Calu3 (cell line): ENCODE results near the gene STK33. TPM values are rescaled to one million over a fixed set of nuclear protein-coding genes. Genes with fewer than 3 reads are reported as not detected.
"Not testable (repeated sequence)": the region's sequence is repeated elsewhere in the genome, so short reads cannot be mapped to it uniquely, and the experiment has no call there.

Experiments
- BruUV-seq: library from RNA; stranded (reverse); fragments of 400-500 nt; replicated peaks from 2 replicates; lab custom pipeline; 2021; lab: Mats Ljungman, UMichigan
- CTCF ChIA-PET: fragments of 300-600 bp; sonication (Branson Sonifier 250); formaldehyde crosslinking; loops from one replicate; lab custom pipeline; 2022; ENCODE audit warnings: antibody characterized with exemption; lab: Charles Lee
- DNase-seq: peaks from one replicate; pipeline ENCODE4 v3.0.0; 2022
- H3K27ac Mint-ChIP-seq: one replicate; pipeline ENCODE4 v1.8.0; 2022; ENCODE audit warnings: mixed read lengths; ENCODE audit not compliant: unreplicated experiment
- H3K27me3 Mint-ChIP-seq: one replicate; pipeline ENCODE4 v1.8.0; 2022; ENCODE audit warnings: mixed read lengths; ENCODE audit not compliant: unreplicated experiment
- H3K36me3 Mint-ChIP-seq: one replicate; pipeline ENCODE4 v1.8.0; 2022; ENCODE audit warnings: mild to moderate bottlenecking, moderate library complexity, mixed read lengths; ENCODE audit not compliant: insufficient read depth, unreplicated experiment
- H3K4me1 Mint-ChIP-seq: one replicate; pipeline ENCODE4 v1.8.0; 2022; ENCODE audit warnings: mild to moderate bottlenecking, low read depth, mixed read lengths; ENCODE audit not compliant: unreplicated experiment
- H3K4me3 Mint-ChIP-seq: one replicate; pipeline ENCODE4 v1.8.0; 2022; ENCODE audit warnings: mild to moderate bottlenecking, low read depth, moderate library complexity, mixed read lengths; ENCODE audit not compliant: unreplicated experiment
- H3K9me3 Mint-ChIP-seq: one replicate; pipeline ENCODE4 v1.8.0; 2022; ENCODE audit warnings: low read depth, mixed read lengths; ENCODE audit not compliant: unreplicated experiment
- intact Hi-C: fragments of 100-400 bp; cut with micrococcal nuclease; formaldehyde crosslinking; loops from one replicate; pipeline ENCODE4 v1.10.0; 2022; ENCODE audit not compliant: unreplicated experiment
- total RNA-seq: library from RNA; stranded (reverse); gene quantifications from 2 replicates; pipeline ENCODE4 v1.2.3, GENCODE V29; 2022
- TF ChIP-seq, protein P1 (sequence below): fragments of 200-600 bp; IDR thresholded peaks from one replicate; pipeline ENCODE4 v1.8.0; 2022; ENCODE audit warnings: antibody characterized with exemption; ENCODE audit not compliant: unreplicated experiment

Gene STK33
- total RNA-seq, 1 experiment from 2014 or later = 3.0 TPM

DNA sequence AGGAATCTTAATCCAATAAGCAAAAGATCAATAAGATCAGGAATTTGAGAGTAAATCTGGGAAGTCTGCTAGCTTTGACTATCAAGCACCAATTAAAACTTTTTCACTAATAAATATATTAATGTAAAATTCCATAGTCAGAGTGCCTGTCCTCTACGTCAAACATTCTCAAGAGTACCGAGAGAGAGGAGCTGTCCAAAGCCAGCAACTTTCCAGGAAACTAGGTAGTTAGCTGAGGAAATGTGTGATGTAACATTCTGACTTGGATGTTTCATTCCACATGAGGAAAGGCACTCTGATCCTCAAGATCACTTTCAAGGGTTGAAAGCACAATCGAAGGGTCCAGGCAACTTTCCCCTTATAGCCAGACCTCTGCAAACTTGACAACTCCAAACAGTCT, 113.2 kb downstream of the STK33 start:
- BruUV-seq = no TSS peak
- H3K4me3 Mint-ChIP-seq = no peak overlapping the region
- no peaks in the 10 kb centered on the region for H3K4me1 Mint-ChIP-seq
- H3K27me3 Mint-ChIP-seq = no peaks in the 10 kb centered on the region
- no peaks in the 10 kb centered on the region for H3K36me3 Mint-ChIP-seq
- CTCF ChIA-PET = no interaction called here
- intact Hi-C loops = no loop called here
- TF ChIP-seq, protein P1, sequence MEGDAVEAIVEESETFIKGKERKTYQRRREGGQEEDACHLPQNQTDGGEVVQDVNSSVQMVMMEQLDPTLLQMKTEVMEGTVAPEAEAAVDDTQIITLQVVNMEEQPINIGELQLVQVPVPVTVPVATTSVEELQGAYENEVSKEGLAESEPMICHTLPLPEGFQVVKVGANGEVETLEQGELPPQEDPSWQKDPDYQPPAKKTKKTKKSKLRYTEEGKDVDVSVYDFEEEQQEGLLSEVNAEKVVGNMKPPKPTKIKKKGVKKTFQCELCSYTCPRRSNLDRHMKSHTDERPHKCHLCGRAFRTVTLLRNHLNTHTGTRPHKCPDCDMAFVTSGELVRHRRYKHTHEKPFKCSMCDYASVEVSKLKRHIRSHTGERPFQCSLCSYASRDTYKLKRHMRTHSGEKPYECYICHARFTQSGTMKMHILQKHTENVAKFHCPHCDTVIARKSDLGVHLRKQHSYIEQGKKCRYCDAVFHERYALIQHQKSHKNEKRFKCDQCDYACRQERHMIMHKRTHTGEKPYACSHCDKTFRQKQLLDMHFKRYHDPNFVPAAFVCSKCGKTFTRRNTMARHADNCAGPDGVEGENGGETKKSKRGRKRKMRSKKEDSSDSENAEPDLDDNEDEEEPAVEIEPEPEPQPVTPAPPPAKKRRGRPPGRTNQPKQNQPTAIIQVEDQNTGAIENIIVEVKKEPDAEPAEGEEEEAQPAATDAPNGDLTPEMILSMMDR = no peak
- DNase-seq = no peak
- no peaks in the 10 kb centered on the region for H3K9me3 Mint-ChIP-seq
- H3K27ac Mint-ChIP-seq = no peak overlapping the region

DNA sequence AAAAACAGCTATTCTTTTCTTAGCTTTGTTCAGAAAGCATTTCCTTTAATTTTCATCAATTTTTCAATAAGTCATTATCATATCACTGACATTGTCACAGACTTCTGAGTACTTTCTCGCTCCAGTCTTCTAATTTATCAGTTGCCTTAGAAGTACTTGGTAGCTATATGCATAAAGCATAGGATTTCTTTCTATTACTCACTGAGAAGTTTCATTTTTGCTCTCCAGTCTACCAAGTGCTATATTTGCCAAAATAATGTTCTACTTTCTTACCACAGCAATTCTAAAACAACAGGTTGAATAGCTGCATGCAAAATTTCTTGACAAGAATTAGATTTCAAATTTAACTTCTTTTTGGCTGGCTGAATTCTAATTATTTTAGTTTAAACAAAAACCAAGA, 116.3 kb downstream of the STK33 start:
- CTCF ChIA-PET = interaction anchor here (0.6 kb wide), 1 partner anchor 88 kb away, joined by 4 read pairs; no protein-coding TSS in a partner anchor
- no peaks in the 10 kb centered on the region for H3K27me3 Mint-ChIP-seq
- TF ChIP-seq, protein P1 = no peak

DNA sequence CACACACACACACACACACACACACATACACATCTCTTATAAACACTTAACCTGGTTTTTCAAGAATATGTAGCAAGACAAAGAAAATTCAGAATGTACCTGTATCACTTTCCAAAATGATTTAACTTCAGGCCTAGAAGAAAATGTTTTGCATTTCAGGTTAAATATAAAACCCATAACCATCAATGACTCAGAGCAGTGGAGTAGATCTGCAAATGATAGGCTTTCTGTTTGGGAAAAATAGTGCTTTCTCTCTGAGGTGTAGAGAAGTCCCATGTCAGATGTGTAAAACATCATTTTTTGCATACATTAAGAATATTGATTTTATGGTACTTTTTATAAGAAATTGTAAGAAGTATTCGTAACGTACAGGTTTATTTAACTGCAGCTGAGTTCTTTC, 116.9 kb downstream of the STK33 start:
- intact Hi-C loops = no loop called here
- no peak overlapping the region for H3K4me3 Mint-ChIP-seq
- H3K4me1 Mint-ChIP-seq = no peaks in the 10 kb centered on the region
- H3K27me3 Mint-ChIP-seq = no peaks in the 10 kb centered on the region
- H3K36me3 Mint-ChIP-seq = no peaks in the 10 kb centered on the region
- no peak overlapping the region for H3K27ac Mint-ChIP-seq
- H3K9me3 Mint-ChIP-seq = no peaks in the 10 kb centered on the region
- TF ChIP-seq, protein P1 = no peak
- CTCF ChIA-PET = no interaction called here
- BruUV-seq = no TSS peak
- no peak for DNase-seq

More for the DNA sequence above, 116.3 kb downstream of the STK33 start:
- no peak overlapping the region for H3K4me3 Mint-ChIP-seq
- H3K9me3 Mint-ChIP-seq = no peaks in the 10 kb centered on the region
- intact Hi-C loops = no loop called here
- BruUV-seq = no TSS peak
- no peaks in the 10 kb centered on the region for H3K36me3 Mint-ChIP-seq
- no peak overlapping the region for H3K27ac Mint-ChIP-seq
- no peak for DNase-seq
- H3K4me1 Mint-ChIP-seq = no peaks in the 10 kb centered on the region

DNA sequence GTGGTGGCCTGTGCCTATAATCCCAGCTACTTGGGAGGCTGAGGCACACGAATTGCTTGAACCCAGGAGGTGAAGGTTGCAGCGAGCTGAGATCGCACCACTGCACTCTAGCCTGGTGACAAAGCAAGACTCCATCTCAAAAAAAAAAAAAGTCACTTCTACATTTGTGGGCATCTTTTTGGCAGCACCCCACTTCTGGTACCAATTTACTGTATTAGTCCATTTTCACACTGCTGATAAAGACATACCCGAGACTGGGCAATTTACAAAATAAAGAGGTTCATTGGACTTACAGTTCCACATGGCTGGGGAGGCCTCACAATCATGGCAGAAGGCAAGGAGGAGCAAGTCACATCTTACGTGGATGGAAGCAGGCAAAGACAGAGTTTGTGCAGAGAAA, 126.2 kb downstream of the STK33 start:
- H3K36me3 Mint-ChIP-seq, BruUV-seq, DNase-seq, H3K4me1 Mint-ChIP-seq, H3K4me3 Mint-ChIP-seq, H3K27ac Mint-ChIP-seq, CTCF ChIA-PET, intact Hi-C loops, H3K9me3 Mint-ChIP-seq: not testable (repeated sequence)
- peaks cover 13% of the 10 kb centered on the region for H3K27me3 Mint-ChIP-seq

DNA sequence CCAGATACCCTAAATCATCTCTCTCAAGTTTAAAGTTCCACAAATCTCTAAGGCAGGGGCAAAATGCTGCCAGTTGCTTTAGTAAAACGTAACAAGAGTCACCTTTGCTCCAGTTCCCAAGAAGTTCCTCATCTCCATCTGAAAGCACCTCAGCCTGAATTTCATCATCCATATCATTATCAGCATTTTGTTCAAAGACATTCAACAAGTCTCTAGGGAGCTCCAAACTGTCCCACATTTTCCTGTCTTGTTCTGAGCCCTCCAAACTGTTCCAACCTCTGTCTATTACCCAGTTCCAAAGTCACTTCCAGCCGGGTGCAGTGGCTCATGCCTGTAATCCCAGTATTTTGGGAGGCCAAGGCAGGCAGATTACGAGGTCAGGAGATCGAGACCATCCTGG, 126.7 kb downstream of the STK33 start:
- H3K27me3 Mint-ChIP-seq = peaks cover 13% of the 10 kb centered on the region
- DNase-seq, H3K4me1 Mint-ChIP-seq, H3K36me3 Mint-ChIP-seq, CTCF ChIA-PET, H3K9me3 Mint-ChIP-seq, BruUV-seq, H3K4me3 Mint-ChIP-seq, intact Hi-C loops, H3K27ac Mint-ChIP-seq: not testable (repeated sequence)

DNA sequence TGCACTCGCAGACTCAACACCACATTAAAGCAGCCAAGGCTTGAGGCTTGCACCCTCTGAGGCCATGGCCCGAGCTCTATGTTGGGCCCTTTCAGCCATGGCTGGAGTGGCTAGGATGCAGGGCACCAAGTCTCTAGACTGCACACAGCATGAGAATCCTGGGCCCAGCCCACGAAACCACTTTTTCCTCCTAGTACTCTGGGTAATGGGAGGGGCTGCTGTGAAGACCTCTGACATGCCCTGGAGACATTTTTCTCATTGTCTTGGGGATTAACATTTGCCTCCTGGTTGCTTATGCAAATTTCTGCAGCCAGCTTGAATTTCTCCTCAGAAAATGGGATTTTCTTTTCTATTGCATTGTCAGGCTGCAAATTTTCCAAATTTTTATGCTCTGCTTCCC, 127.1 kb downstream of the STK33 start:
- CTCF ChIA-PET, H3K4me3 Mint-ChIP-seq, intact Hi-C loops, H3K36me3 Mint-ChIP-seq, H3K9me3 Mint-ChIP-seq, H3K27ac Mint-ChIP-seq, H3K4me1 Mint-ChIP-seq, DNase-seq, BruUV-seq: not testable (repeated sequence)
- H3K27me3 Mint-ChIP-seq = peaks cover 13% of the 10 kb centered on the region
